Heart left ventricle (tissue), 13 donors: ENCODE results near the gene MAGI2.

Source experiments
- CTCF ChIP-seq, 12 donors: fragments of 200-600 bp; sonication (generic) in 4 of 12; IDR thresholded peaks; one replicate each; pipeline versions ENCODE4 v1.5.0 to v1.8.0; 2018 to 2022; ENCODE audit warnings: antibody characterized with exemption in 12 of 12, mild to moderate bottlenecking in 5 of 12
- POLR2A ChIP-seq, 2 donors: fragments of 450-650 bp; IDR thresholded peaks; one replicate each; pipeline ENCODE4 v1.6.1; 2017; ENCODE audit warnings: antibody characterized with exemption in 2 of 2, mild to moderate bottlenecking in 2 of 2, moderate library complexity in 2 of 2
- donor health status: ischemic (EF 13 %, LVEDD 7.1; RV severe dilation, severe dysfunction).
- donor health status: DM: no; HTN: yes; CAD: no.
- donor health status: DM: no; HTN: no; CAD: no.
- donor health status: ischemic (EF 25% LVEDD 6.9; RV normal size, moderate dysfunction).
- donor health status: ischemic (EF 25% LVEDD 5.7; RV mildly dilated, moderate dysfunction).
- donor health status: ischemic (EF 35%, LVEDD 5.7; RV mildly dilated, moderate dysfunction).
- donor health status: nonischemic (EF 11% LVEDD 7.7; RV severe dilation, severe dysfunction).
- donor health status: DM: yes; HTN: yes; CAD: no.
- donor health status: PGD.
- donor health status: ischemic (EF 29% LVEDD 5.4; RV normal size, mild dysfunction).
- donor health status: nonischemic (EF 23%, LVEDD 6.1; RV moderate dilation, normal function).

GRCh38 chr7:79291498-79291865, 162.0 kb downstream of the MAGI2 start:
- TF ChIP-seq CTCF (IDR thresholded peaks at IDR 0.05) (no peak), POLR2A (IDR thresholded peaks at IDR 0.05) (no peak)
